Limb (tissue), 2 donors: ENCODE measurements around the gene RAPGEF5.

ENCODE experiments used
- DNase-seq, 2 donors: peaks; one replicate each; pipeline ENCODE4 v3.0.0-alpha.2; 2016; ENCODE audit errors: extremely low spot score in 2 of 2

RAPGEF5 gene

DNA sequence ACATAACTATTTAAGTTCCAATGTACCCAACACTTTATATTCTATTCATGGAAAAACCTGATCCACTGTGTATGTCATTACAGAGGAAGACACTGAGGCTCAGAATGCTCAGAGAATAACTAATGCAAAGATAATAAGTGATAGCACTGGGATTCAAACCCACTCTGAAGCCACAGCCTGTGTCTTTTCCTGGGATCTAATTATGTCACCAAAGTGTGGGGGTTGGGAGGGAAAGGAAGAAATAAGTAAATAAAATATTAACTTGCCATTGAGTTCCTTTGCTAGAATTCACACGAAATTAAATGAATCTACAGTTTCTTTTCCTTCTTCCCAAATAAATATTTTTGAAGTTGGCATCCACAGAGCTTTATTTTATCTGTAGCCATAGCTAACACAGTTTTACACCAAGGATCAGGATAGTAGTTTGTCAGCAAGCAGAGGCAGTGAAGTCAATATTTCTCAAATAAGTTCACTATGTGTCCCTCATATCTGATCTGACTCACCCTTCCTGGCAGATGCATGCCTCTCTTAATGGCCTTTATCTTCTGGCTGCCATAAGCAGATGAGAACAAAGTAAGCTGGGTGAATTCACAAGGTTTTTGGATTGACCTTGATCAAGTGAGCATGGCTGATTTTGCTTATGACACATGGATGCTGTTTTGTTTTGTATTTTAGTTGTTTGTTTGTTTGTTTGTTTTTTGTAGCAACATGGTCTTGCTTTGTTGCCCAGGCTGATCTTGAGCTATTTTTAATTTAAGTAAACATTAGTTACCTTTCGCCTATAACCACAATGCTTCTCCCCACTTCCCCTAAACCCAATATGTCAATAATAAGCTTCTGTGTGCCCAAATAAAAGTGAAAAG is 6.3 kb downstream of the RAPGEF5 start:
- DNase-seq = no peak

DNA sequence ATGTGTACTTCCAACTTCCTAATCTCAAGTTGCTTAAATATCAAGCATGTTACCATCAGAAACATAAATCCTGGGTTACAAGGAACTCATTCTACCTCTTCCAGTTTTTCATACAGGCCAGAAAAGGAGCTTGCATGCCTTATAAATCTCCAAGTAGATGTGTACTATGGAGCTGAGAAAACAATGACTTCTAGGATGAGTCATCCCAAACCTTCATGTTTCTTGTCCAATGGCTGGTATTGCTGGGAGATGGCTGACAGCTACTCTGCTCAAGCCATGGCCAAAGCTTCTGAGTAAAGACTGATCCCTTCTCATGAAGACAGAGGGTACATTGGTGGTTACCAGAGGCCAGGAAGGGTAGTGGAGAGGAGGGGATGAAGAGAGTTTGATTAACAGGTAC is 8.6 kb downstream of the RAPGEF5 start:
- no peak for DNase-seq

DNA sequence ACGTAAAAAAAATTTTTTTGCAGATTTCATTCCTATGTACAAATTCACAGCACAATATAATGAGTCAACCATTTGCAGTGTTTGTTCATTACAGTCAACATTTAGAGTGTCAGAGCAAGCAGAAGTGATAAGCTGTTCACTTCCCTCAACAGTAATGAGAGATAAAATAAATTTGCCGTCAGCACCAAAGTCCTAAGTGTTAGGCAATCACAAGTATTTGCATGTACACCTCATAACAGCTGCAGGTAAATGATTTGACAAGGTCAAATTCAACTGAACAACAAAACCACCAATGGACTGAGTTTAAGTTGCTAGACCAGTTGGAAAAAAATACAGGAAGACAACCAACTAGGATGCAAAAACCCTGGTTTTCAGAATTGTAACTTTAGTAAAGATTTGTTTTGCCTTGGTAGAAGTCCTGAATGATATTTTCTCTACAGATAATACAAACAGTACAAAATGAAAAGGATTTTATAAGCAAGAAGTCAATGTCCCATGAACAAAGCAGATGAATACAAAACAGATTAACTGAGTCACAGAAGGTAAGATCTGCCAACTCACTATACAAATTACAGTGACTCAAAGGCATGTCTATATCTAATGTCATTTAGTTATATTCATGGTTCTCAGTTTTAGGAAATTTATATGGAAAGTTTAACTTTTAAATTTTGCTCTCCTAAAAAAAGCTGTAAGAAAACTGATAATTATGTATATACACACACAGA is 10.4 kb downstream of the RAPGEF5 start:
- DNase-seq = no peak

- no peak for DNase-seq
These were observed 12.3 kb downstream of the RAPGEF5 start for GRCh38 chr7:22344655-22345054.

- no peak for DNase-seq
These were observed 13.3 kb downstream of the RAPGEF5 start for GRCh38 chr7:22343612-22344011.

GRCh38 chr7:22343071-22343470 is 13.9 kb downstream of the RAPGEF5 start:
- no peak for DNase-seq

DNA sequence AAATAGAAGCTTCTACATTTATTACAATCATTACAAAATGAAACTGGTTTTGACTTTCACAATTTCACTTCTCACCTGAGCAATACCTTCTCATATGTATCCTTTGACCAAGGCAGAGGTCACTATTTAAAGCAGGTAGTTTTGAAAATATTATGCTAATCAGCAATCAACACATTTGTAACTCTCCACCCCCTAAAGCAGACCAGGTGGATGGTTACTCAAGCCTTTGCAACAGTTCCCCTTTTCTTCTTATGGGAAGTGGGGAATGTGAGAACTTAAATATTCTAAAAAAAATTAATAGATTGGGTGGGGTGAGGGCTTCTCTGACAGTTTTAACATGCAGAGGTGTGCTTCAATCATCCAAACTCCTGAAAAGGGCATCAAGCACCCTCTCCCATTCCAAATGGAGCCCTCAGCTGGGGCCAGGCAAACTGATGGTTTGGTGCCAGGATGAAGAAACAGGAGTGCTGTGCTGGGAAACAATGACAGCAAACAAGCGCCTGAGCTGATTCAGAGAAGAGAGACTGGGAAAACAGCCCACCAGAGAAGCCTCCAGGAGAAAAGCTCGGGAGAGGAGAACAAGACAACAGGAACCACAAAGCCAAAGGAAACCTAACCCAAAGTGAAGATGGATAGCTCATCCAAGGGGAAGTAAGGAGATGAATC is 17.1 kb downstream of the RAPGEF5 start:
- no peak for DNase-seq

DNA sequence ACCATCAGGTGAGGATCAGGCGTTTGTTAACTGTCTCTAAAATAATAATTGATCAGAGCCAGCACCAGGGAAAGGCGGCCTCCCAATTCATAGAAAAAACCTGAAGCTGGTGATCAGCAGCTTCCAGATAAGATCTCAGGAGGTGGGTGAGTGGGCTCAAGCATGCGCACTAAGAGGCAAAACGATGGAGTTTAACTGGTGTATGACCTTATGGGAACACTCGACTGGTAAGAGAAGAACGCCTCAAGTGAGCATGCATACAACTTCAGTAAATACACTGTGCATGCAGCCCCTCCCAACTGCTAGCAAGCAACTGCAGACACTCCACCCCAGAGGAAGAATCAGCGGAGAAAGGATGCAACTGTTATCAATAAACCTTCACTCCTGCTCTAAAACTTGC is 18.1 kb downstream of the RAPGEF5 start:
- DNase-seq = no peak

- DNase-seq = no peak
These were observed 18.5 kb downstream of the RAPGEF5 start for GRCh38 chr7:22338411-22338810.

- no peak for DNase-seq
These were observed 23.2 kb downstream of the RAPGEF5 start for GRCh38 chr7:22333680-22334141.

DNA sequence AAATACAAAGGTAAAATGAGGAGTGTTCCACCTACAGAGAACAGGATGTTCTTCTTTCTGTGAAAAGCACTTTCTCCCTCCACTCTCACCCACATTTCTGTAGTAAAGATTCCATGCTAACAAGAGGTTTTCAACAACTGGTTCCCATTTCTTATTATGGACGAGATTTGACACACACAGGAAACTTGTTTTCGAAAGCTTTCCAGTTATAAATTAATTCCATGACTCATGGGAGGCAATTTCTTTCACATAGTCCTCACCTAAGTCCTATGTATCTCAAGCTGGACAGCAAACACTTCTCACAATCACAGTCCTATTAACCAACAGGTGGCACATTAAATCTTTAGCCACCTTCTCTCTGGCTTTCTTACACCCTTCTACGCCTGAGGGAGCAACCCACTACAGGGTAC is 24.5 kb downstream of the RAPGEF5 start:
- no peak for DNase-seq

DNA sequence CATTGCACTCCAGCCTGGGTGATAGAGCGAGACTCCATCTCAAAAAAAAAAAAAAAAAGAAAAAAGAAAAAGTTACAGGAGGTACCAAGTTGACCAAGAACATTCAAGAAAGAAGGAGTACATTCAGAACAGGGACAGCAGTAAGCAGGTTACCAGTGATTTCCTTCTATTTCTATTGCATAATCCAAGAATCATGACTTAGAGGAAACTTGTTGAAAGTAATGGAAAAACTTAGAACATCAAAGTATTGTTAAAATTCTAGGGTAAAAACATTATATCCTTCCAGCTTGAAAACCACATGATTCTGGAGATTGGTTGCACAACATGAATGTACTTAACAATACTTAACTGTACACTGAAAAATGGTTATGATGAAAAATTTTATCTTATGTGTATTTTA is 25.2 kb downstream of the RAPGEF5 start:
- no peak for DNase-seq

DNA sequence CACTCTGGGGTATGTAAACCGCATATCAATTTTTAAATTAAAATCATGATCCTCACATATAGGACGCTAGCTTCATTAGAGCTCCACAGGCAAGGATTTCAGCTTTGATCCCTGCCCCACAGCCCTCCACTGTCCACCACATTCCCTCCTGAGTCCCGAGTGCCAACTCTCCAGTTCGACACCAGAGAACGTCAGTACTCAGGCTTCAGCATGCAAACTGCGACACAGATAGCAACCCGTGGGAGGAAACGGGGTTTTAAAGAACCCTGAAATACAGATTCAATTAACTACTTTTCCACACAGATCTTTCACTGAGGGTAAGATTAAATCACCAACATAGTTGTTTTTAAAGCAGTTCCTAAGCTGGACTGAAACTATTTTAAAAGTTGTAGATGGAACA is 26.1 kb downstream of the RAPGEF5 start:
- DNase-seq = no peak

DNA sequence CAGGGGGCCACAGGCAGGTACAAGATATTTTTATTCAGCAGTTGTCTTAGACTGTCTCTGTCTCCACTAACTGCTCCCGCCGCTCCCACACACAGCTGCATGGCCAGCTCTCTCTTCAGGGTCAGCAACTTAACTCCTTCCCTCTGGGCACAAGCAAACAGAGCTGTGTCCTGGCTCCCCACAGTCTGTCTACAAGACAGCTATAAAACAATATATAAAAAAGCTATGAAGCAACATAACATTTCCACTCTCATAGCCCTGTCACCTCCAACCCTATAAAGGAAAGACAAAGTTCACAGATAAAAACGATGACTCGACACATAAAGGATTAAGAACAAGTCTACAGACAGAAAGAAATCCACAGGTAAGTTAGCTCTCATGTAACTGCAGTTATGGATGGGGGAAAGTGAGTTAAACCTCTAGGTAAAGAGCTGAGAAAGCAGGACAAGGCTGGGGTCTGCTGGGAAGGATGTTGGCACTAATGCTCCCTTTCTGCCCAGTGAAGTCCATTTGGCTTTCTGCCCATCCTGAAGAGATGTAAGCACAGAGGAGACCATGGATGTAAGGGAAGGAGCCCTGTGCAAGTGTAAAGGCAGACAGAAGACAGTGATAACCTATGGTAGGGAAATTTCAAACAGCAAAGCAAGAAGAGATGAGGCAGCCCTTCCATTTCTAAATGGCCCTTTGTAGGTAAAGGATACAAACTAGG is 27.0 kb downstream of the RAPGEF5 start:
- no peak for DNase-seq

DNA sequence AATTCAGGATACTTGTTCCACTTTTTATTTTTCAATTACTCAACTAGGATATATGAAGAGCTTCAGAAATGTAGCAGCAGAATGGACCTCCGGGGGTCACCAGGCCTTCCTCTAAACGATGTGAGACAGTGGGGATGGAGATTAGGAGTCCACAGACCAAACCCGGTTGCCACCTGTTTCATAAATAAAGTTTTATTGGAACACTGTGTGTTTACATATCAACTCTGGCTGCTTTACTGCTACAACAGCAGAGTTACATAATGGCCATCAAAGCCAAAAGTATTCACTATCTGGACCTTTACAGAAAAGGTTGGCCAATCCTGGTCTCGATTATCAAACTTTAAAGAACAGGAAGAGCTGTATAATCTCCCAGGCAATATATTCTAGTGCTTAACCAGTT is 30.8 kb downstream of the RAPGEF5 start:
- no peak for DNase-seq

DNA sequence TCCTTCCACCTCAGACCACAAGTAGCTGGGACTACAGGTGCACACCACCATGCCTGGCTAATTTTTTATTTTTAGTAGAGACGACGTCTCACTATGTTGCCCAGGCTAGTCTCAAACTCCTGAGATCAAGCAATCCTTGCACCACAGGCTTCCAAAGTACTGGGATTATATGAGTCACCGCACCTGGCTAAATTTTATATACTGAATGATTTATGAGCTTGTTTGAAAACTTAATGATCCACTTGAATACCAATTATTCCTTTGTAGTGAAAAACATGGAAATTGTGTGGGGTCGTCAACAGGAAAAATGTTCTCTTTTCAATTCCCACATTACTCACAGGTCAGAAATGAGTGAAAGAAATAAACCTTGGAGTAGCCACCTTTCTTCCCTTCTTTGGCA is 31.3 kb downstream of the RAPGEF5 start:
- no peak for DNase-seq

DNA sequence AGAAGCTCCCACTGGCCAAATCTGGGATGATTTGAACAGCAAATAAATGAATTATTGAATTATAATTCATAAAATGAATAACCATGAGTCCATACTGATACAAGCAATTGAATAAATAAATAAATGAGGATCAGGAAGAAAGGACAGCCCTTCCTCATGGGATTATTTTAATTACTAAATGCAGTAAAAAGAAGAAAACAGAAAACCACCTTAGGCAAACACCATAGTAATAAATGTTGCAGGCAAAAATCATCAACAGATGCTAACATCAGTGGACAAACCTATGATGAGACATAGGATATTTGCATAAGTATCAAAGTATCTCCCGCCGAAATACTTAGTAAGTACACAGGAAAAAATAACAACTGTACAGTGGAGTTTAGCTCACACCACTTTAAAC is 33.2 kb downstream of the RAPGEF5 start:
- no peak for DNase-seq

DNA sequence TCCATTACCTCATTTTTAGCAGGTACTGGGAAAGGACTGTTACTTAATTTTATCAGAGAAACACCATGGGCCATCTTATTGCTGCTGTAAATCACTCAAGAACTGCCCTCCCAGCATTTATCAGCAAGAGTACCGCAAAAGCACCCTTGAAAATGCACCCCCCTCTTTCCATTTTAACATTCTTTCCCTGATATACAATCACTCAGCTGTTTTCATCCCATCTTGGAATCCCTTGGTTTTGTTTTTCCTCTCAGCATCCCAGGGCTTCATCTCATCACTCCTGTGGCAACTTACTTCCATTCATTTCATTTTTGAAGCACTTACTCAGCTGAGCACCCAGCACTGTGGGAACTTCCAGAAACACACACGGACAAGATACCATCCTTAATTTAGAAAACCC is 36.5 kb downstream of the RAPGEF5 start:
- no peak for DNase-seq

DNA sequence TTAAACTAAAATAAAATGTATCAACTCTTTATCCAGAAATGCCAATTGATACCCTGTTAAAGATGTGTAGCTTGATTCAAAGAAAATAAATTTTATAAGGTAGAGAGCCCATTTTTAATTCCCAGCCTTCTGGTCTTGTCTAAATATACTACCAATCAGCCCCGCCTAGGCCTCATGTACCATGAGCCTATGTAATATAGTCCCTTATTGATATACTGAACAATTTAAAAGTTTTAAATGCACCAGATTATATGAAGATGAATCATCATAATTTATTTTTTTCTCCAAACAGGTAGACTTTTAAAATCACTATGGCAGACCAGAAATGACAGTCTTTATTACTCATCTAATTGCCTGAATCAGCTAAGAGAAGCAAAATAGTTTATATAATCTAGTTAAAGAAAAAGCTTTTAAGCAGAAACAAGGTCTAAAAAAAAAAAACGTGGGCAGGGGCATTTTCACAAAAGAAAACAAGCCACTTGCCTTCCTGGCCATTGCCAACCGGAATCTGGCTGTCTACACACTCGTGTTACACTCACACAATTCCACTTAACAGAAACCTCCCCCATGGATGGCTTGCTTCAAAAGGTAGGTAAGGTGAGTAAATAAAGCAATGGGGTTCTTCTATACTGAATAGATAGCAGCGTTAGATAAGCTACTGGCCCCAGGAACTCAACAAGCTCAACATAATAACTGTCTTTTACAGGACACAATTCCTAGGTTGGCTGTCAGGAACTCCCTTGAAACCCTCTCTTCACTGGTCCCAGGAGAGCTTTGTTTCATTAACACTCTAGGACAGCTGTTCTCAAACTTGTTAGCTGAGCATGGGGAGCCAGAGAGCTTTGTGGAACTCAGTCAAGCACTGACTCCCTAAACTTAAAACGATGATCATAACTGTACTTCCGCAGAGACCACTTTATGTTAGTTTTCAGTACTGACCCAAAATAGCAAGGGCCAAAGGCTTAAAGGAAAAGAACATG is 37.2 kb downstream of the RAPGEF5 start:
- no peak for DNase-seq

DNA sequence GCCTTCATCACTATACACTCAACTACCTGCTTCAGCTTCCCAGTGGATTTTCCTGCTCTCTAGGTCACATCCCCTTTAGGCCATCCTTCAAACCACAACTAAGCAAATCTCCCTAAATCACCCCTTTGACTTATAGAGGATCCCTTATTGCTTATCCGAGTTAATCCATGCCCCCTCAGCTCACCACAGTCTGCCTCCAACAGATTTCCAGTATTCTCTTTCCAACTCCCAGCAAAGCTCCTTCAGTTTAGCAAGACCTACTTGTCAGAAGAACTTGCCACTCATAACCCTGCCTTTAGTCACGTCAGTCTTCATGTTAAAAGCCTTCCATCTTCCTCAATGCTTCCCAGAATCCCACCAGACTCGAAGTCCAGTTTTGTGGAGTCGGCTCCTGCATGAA is 38.6 kb downstream of the RAPGEF5 start:
- no peak for DNase-seq
